HG03342 (cell line): ENCODE results near the gene GARIN5A.

ENCODE experiments used
- ATAC-seq: cut with Tn5 transposase; IDR thresholded peaks from one replicate; pipeline ENCODE4 v1.9.1; 2021; ENCODE audit warnings: mild to moderate bottlenecking, moderate library complexity; ENCODE audit not compliant: unreplicated experiment

The GARIN5A gene

DNA sequence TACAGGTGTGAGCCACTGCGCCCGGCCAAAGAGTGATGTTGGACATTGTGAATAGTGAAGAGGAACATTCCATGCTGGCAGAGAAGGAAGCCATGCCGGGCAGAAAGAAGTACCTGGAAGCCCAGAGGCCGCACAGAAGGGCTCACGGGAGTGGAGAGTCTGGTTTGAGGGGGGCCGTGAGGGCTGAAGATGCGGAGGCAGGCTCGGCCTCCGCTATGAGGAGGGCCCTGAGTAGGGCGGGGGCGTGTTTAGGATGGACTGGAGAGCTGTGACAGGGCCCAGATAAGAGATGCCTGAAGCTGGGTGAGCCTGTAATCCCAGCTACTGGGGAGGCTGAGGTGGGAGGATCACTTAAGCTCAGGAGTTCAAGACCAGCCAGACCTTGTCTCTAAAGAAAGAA is 32.7 kb upstream of the GARIN5A start:
- ATAC-seq, result no peak

DNA sequence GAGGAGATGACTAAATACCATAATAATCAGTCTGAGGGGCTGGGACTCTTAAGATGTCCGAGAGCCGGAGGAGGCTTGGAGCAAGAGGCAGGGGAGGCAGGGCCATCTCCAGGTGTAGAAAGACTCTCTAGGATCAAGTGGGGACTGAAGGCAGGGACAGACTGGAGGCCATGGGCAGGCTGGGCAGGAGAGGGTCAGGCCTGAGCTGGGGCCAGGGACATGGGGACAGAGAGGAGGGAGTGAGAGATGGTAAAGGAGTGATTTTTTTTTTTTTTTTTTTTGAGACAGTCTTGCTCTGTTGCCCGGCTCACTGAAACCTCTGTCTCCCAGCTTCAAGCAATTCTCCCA is 32.2 kb upstream of the GARIN5A start:
- ATAC-seq, result no peak

DNA sequence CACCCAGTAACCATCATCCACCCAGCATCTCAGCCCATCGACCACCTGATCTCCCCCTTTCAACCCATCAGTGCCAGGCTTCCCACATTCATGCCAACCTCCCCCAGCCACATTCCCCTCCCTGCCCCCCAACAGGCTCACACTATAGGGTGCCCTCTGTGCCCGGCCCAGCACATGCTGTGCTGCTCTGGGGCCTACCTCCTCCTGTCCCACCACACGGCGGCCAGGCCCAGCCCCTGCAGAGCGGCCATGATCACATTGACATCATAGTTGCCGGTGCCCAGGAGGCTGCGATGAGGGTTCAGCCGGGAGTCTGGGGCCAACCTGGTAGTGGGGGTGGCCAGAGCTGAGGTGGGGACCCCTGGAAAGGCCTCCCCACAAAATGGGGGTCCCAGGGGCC is 30.7 kb upstream of the GARIN5A start:
- no peak for ATAC-seq

DNA sequence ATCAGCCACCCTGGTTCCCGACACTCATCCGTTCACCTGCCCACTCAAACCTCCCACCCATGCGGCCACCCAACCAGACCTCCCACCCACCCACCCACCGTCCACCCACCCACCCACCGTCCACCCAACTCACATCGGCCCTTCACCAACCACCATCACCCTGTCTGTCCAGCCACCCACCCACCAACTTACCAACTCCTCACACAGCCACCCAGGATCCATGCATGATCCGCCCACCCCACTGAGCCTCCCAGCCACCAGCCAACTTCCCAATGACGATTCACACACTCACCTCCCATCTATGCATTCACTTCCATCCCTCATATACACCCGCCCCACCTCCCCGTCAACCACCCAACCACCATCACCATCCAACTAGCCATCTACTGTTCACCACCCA is 30.1 kb upstream of the GARIN5A start:
- ATAC-seq, result no peak

DNA sequence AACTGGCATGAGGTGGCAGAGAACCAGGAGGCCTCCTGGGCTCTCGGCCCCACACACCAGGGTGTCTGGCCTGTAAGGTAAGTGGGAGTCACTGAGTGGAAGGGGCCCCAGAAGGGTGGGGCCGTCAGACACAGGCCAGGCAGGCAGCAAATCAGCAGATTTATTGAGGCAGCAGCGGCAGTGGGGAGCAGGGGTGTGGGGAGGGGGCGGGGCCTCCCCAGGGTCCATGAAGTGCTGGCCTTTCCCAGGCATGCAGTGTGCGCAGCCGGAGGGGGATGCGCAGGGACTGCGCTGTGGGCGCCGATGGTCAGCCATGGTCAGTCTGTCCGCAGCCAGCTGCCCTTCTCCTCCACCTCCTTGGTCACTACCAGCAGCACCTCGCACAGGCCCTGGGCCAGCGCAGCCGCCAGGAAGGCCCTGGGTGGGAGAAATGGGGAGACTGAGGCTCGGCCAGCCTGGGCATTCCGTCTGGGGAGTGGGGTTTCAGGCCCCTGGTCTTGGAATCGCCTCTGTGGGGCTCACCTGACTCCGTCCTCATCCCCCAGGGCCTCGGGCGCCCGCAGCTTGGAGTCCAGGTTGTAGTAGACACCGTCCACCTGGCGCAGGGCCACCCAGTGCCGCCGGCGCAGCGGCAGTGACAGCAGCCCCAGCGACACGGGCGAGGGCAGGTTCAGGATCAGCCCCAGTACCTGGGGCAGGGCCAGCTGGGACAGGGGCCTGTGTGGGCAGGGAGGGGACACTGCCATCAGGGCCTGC is 29.4 kb upstream of the GARIN5A start:
- ATAC-seq, result no peak

DNA sequence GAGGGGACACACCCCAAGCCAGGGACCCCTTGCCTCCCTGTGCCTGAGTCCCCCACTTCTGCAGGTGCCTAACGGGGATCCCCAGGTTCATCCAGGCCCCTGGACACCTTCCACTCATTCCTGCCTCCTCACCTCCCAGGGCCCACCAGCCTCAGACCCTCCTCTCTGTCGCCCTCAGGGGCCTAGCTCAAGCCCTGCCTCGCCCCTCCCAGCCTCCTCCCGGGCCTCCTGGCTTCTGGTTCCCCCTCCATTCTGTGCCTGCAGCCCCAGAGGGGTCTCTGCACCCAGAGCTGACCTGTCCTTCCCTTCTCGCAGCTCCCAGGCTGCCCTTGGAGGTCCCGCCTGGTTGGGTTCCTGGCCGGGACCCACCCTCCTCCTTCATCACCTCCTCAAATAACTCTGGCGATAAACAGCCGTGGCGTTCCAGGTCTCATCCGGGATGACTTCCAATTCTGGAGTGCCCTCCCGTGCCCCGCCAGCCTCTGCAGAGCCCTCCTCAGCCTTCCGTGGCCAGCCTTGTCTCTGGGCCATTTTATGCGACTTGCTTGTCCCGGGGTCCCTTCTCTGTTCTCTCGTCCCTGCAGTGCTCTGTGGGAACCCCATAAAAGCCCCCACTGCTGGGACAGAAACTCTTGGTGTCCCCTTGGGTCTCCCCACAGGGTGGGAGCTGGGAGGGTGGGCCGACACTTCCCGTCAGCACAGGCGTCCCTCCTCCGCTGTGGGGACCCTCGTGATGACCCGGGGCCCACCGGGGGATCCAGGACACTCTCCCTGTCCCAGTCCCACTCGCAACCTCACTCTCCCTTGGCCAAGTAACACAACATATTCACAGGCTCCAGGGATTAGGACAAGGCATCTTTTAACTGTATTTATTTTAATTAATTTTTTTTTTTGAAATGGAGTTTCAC is 25.2 kb upstream of the GARIN5A start:
- ATAC-seq, result no peak

DNA sequence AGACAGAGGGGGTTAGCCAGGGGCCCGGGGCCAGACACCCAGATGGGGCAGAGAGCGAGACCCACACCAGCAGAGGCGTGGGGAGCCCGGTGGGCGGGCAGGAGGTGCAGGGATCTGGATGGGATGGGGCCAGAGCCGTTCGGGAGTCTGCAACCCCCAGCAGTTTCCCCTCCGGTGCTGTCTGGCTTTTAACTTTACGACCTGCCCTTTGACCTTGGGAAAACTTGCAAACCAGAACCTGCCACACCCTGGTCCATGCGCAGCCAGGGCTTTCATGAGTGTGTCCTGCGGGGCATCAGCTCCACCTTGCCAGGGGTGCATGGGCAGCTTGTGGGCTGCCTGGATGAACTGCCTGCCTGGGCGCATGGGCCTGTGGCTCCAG is 24.5 kb upstream of the GARIN5A start:
- no peak for ATAC-seq

DNA sequence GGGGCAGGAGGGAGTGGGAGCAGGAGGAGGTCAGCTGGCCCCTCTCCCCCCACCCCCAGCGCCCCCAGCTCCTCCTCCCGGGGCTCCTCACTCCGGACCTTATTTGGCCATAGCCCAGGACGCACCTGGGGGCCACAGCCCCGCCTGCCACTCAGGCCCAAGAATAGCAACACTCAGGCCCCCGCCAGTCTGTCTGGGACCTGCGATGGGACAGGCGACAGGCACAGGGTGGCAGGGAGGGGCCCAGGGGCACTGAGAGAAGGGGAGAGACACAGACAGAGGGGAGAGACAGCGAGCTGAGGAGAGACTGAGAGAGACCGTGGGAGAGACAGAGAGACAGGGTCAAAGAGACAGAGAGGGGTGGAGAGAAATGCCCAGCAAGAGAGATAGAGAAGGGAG is 24.1 kb upstream of the GARIN5A start:
- no peak for ATAC-seq

DNA sequence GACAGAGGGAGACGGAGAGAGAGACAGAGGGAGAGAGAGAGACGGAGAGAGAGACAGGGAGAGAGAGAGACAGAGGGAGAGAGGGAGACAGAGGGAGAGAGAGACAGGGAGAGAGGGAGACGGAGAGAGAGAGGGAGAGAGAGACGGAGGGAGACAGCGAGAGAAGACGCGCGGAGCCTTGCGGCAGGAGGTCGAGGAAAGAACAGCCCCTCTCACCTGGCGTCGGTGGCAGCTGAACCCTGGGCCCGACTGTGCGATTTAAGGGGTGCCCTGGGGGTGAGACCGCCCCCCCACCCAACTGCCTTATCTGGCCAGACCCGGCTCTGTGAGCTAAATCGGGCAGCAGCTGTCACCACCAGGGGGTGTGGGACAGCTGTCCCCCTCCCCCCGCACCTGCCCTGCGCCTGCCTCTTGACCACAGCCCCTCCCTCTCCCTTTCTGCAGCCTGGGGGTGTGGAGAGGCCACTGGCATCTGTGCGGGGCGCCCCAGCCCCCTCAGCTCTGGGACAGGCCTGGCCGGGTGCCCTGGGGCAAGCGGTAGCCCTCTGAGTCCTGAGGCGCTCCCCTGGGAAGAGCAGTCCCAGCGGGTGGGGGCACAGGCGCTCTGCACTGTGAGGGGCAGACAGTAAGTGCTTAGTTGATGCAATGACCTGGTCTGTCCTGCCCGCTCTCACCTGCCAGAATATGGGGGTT is 23.6 kb upstream of the GARIN5A start:
- no peak for ATAC-seq

DNA sequence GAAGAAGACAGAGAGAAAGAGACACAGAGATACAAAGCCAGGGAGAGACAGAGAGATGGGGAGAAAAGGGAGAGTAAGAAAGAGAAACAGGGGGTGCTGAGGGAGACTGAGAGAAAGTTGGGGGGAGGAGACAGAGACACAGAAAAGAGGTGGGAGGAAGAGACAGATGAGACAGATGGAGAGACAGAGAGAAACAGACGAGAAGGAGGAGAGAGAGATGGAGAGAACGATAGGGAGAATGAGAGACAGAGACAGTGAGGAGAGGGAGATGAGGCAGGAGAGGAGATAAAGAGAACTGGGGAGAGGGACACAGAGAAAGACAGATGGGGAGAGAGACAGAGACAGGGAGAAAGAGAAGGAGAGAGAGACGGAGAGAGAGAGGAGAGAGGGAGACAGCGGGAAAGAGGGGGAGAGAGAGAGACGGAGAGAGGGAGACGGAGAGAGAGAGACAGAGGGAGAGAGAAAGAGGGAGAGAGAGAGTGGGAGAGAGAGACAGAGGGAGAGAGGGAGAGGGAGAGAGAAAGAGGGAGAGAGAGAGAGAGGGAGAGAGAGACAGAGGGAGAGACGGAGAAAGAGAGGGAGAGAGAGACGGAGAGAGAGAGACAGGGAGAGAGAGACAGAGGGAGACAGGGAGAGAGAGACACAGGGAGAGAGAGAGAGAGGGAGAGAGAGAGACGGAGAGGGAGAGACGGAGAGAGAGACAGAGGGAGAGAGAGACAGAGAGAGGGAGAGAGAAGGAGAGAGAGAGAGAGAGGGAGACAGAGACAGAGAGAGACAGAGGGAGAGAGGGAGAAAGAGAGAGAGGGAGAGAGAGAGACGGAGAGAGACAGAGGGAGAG is 21.8 kb upstream of the GARIN5A start:
- no peak for ATAC-seq

DNA sequence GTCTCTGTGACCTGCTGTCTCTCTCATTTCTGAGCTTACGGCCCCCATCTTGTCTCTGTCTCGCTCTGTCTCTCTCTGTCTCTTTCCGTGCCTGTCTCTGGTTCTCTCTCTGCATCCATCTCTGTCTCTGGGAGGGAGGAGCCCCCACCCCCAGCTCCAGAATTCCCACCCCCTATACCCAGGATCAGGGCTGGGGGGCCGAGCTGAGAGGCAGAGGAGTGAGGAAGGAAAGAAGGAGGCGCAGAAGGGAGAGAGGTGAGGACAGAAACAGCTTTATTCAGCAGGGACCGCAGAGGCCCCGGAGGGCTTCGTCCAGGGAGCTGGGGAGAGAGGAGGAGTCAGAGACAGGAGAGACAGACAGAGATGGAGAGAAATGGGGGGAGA is 20.4 kb upstream of the GARIN5A start:
- no peak for ATAC-seq

DNA sequence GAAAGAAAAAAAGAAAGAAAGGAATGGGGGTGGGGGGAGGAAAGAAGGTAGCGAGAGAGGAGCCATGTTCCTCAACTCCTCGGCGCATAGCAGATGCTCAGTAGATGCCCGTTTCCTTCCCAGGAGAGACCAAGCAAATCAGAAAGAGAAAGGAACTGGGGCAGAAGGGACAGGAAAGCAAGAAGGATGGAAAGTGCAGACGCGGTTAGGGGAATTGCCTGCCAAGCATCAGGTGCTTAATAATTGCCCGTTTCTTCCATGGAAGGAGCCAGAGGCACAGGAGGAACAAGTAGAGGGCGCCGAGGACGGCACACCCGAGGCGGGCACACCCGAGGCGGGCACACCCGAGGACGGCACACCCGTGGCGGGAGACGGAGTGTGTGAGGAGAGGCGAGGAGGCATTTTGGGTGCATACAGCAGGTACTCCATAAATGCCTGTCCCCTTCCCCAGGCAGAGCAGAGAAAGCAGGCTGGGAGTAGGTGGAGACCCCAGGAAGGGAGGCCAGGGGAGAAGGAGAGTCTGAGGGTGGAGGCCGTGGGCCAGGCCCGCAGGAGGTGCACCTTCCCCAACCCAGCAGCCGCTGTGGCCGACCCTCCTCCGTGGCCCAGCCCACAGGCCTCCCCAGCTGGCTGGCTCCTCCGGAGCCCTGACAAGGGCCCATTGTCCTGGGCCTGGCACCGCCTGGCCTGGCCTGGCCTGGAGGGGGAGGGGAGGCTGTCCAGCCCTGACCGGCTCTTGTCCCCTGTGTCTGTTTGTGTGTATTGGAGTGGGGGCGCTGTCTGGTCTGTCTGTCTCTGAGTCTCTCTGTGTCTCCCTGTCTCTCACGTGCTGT is 19.8 kb upstream of the GARIN5A start:
- ATAC-seq, result no peak

DNA sequence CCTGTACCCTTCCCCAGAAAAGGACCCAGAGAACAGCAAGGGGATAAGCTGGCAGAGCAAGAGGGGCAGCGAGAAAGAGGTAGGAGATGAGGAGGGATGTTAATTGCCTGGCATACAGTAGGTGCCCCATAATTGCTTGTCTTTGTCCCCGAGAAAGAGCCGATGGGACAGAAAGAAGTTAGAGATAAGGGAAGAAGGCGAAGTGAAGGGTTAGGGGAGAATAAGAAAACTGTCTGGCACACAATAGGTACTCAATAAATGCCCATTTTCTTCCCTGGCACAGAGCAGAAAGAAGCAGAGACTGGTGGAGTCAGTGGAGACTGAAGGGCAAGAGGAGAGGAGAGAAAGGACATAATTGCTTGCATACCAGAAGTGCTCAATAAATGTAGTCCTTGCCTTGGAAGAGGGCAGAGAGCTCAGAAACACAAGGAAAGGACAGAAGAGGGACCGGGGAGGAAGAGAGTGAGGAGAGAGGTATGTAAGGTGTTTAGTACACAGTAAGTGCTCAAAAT is 18.4 kb upstream of the GARIN5A start:
- no peak for ATAC-seq

DNA sequence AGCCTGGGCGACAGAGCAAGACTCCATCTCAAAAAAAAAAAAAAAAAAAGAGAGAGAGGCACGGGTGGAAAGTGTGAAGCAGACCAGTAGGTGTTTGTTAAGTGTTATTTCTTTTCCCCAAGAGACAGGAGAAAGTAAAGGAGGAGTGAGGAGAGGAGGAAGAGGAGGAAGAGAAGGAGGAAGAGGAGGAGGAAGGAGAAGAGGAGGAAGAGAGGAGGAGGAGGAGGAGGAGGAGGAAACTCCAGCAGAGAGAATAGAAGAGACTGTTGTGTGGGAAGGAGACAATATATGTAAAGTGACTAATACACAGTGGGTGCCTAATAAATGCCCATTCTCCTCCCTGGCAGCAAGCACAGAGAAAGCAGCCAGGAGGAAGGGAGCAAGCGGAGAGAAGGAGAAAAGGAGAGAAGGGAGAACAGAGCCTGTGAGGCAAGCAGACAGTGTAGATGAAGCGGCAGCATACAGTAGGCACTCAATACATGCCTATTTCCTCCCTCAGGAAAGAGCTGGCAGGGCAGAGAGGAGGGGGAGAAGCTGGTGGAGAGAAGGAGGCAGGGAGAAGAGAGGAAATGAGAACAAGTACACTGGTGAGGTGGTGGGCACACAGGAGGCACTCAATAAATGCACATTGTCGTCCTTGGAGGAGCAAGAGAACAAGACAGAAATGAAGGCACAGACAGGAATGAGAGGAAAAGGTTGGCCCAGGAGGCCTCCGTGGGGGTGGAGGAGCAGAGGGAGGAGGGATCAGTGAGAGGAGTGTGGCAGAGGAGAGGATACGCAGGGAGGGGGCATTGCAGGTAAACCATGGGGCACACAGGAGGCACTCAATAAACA is 17.8 kb upstream of the GARIN5A start:
- ATAC-seq, result no peak

DNA sequence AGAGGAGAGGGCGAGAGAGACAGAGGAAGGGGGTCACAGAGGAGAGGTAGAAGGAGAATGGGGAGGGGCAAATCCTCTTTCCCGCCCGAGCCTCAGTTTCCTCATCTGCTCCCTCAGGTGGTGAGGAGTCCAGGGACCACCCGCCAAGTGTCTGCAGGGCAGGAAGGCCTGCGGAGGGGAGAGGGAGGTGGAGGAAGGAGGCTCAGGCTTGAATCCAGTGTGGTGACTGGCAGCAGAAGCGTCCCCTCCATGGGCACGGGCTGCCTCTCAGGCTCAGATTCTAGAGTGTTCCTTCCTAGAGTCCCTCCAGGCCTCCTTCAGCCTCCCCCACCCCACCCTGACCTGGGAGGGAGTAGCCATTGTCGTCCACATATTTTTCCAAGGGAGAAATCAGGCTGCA is 16.5 kb upstream of the GARIN5A start:
- no peak for ATAC-seq

DNA sequence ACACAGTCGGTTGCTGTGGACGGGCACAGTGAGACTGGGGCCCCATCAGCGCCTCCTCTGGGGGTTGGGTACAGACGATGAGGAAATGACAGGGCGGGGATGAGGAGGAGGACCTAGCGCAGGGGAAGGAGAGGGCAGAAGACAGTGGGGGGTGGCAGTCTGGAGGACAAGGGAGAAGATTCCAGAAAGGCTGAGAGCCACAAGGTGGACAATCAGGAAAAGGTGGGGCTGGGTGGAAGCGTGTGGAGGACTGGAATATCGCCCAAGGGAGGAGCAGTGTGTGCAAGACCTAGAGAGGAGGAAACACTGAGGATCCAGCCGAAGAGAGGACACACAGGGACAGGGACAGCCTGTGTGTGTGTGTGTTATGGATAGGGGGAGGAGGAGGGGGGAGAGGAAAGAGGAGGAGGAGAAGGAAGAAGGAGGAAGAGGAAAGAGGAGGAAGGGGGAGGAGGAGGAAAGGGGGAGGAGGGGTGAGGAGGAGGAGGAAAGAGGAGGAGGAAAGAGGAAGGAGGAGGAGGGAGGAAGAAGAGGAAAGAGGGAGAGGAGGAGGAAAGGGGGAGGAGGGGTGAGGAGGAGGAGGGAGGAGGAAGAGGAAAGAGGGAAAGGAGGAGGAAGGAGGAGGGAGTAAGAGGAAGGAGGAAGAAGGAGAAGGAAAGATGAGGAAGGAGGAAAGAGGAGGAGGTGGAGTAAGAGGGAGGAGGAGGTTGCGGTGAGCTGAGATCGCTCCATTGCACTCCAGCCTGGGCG is 15.8 kb upstream of the GARIN5A start:
- ATAC-seq, result no peak

DNA sequence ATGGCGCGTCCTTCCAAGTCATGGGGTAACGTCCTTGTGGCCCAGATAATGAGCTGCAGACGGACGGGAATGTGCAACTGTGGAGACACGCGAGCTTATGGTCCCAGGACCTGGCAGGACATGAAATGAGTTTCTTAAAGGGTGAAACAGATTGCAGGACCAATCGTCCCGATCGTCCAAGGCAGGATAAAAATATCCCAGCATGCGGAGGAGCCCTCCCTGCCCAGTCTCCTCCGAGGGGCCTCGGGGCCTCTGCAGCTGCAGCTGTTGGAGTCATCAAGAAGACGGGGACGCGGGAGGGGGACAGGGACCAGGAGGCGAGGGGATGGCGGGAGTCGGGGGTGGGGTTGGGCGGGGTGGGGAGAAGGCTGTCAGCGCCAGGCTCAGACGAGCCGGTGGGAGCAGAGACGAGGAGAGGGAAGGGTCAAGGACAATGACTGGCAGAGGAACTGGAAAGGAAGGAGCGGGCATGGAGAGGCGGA is 14.4 kb upstream of the GARIN5A start:
- no peak for ATAC-seq

DNA sequence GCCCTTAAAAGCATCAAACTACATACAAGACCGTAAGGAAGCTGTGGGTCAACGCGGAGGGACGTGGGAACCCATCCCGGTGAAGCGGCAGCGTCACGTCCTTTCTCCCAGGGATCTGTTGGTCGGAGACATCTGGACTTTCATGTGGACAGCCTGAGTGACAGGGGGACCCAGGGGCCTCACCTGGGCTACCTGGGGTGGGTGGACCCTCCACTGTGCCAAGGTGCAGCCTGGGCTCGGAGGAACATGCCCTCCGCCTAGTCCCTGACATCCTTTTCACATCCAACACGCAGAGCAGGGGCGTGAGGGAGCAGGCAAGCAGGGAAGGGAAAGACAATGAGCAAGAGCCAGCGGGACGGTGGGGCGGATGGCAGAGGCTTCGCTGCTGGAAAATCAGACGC is 13.8 kb upstream of the GARIN5A start:
- ATAC-seq, result no peak
